T-helper 17 cell (primary cell): Measurements from ENCODE around the gene EFS. TPM values are rescaled to one million over a fixed set of nuclear protein-coding genes. Genes with fewer than 3 reads are reported as not detected.

Experiments used
- ATAC-seq: fragments of 150-1000 bp; cut with Tn5 transposase; 2 replicates; pipeline ENCODE4 v1.10.0; 2021; ENCODE audit warnings: mild to moderate bottlenecking, moderate library complexity
- DNase-seq, 3 donors: peaks; one replicate each; pipeline versions ENCODE4 v3.0.0 to v3.0.0-alpha.2; 2020 to 2021
- H3K9me3 ChIP-seq: one replicate; pipeline ENCODE4 v1.7.0; 2013; ENCODE audit warnings: low read length, mild to moderate bottlenecking; ENCODE audit not compliant: control insufficient read depth, poor library complexity, severe bottlenecking
- H3K27ac Mint-ChIP-seq: one replicate; pipeline ENCODE4 v1.8.0; 2022; ENCODE audit warnings: mild to moderate bottlenecking, moderate library complexity, mixed read lengths
- H3K27me3 Mint-ChIP-seq: one replicate; pipeline ENCODE4 v1.8.0; 2022; ENCODE audit warnings: mixed read lengths
- H3K36me3 Mint-ChIP-seq: one replicate; pipeline ENCODE4 v1.8.0; 2022; ENCODE audit warnings: low read depth, mixed read lengths
- H3K4me1 Mint-ChIP-seq: one replicate; pipeline ENCODE4 v1.8.0; 2022; ENCODE audit warnings: mild to moderate bottlenecking, mixed read lengths
- H3K4me3 Mint-ChIP-seq: one replicate; pipeline ENCODE4 v1.8.0; 2022; ENCODE audit warnings: mild to moderate bottlenecking, moderate library complexity, mixed read lengths
- total RNA-seq, 4 donors: library from RNA in 2 of 4; stranded (reverse) in 2 of 4; gene quantifications; one replicate each; pipeline ENCODE4 v1.2.3 and lab custom pipeline; 2022 to 2026

EFS gene
- total RNA-seq, 2 donors from 2014 or later = not detected

GRCh38 chr14:23380197-23380914 is 15.4 kb upstream of the EFS start:
- Mint-ChIP-seq H3K36me3 (no peaks in the 10 kb centered on the region), H3K4me1 (no peaks in the 10 kb centered on the region), H3K27me3 (peaks cover 49% of the 10 kb centered on the region), H3K4me3 (no peak overlapping the region), H3K27ac (no peak overlapping the region)
- no peaks in the 10 kb centered on the region for H3K9me3 ChIP-seq
- no peak for DNase-seq
- ATAC-seq = peak; percentile 27

- ATAC-seq = peak; percentile 93
- DNase-seq = peak; percentile 40 to 63 (median 51)
- H3K9me3 ChIP-seq = no peaks in the 10 kb centered on the region
- H3K4me1 Mint-ChIP-seq = no peaks in the 10 kb centered on the region
- no peak overlapping the region for H3K4me3 Mint-ChIP-seq
- peaks cover 47% of the 10 kb centered on the region for H3K27me3 Mint-ChIP-seq
- H3K27ac Mint-ChIP-seq = no peak overlapping the region
- H3K36me3 Mint-ChIP-seq = no peaks in the 10 kb centered on the region
Measured at GRCh38 chr14:23379366-23380196, 14.6 kb upstream of the EFS start.

GRCh38 chr14:23378612-23379220 is 13.7 kb upstream of the EFS start:
- Mint-ChIP-seq H3K4me1 (no peaks in the 10 kb centered on the region), H3K27ac (no peak overlapping the region), H3K36me3 (no peaks in the 10 kb centered on the region), H3K27me3 (peaks cover 44% of the 10 kb centered on the region), H3K4me3 (no peak overlapping the region)
- ATAC-seq = no peak
- no peaks in the 10 kb centered on the region for H3K9me3 ChIP-seq
- DNase-seq = no peak

GRCh38 chr14:23377573-23378563 is 12.9 kb upstream of the EFS start:
- no peak for ATAC-seq
- no peak for DNase-seq
- H3K4me3 Mint-ChIP-seq = no peak overlapping the region
- H3K36me3 Mint-ChIP-seq = no peaks in the 10 kb centered on the region
- H3K4me1 Mint-ChIP-seq = no peaks in the 10 kb centered on the region
- peaks cover 42% of the 10 kb centered on the region for H3K27me3 Mint-ChIP-seq
- H3K27ac Mint-ChIP-seq = no peak overlapping the region
- H3K9me3 ChIP-seq = no peaks in the 10 kb centered on the region

- no peak overlapping the region for H3K4me3 Mint-ChIP-seq
- no peaks in the 10 kb centered on the region for H3K9me3 ChIP-seq
- no peaks in the 10 kb centered on the region for H3K36me3 Mint-ChIP-seq
- no peak for DNase-seq
- H3K27me3 Mint-ChIP-seq = peaks cover 37% of the 10 kb centered on the region
- no peak for ATAC-seq
- H3K27ac Mint-ChIP-seq = no peak overlapping the region
- H3K4me1 Mint-ChIP-seq = no peaks in the 10 kb centered on the region
Measured at GRCh38 chr14:23377198-23377550, 12.2 kb upstream of the EFS start.

GRCh38 chr14:23376482-23377197 is 11.7 kb upstream of the EFS start, which contains the start of gene CMTM5:
TSS of gene CMTM5 (plus strand) at chr14:23377046. CDS start at chr14:23377252, 206 bp downstream.
- H3K9me3 ChIP-seq = no peaks in the 10 kb centered on the region
- no peak for ATAC-seq
- peaks cover under 1% of the 10 kb centered on the region for H3K36me3 Mint-ChIP-seq
- peaks cover 33% of the 10 kb centered on the region for H3K27me3 Mint-ChIP-seq
- no peak for DNase-seq
- H3K4me1 Mint-ChIP-seq = no peaks in the 10 kb centered on the region
- H3K4me3 Mint-ChIP-seq = no peak within 1 kb of the TSS
- no peak within 1 kb of the TSS for H3K27ac Mint-ChIP-seq

- Mint-ChIP-seq H3K36me3 (peaks cover 3% of the 10 kb centered on the region), H3K27me3 (peaks cover 34% of the 10 kb centered on the region)
- no peak for DNase-seq
Measured at GRCh38 chr14:23375527-23376251, 10.7 kb upstream of the EFS start.

GRCh38 chr14:23373041-23373440 is 8.1 kb upstream of the EFS start:
- no peaks in the 10 kb centered on the region for H3K9me3 ChIP-seq
- Mint-ChIP-seq H3K4me1 (peaks cover 4% of the 10 kb centered on the region), H3K36me3 (peaks cover 6% of the 10 kb centered on the region), H3K27me3 (peaks cover 39% of the 10 kb centered on the region), H3K4me3 (no peak overlapping the region), H3K27ac (no peak overlapping the region)
- no peak for ATAC-seq
- DNase-seq = no peak

More at GRCh38 chr14:23375527-23376251, 10.7 kb upstream of the EFS start:
- no peaks in the 10 kb centered on the region for H3K4me1 Mint-ChIP-seq
- no peak overlapping the region for H3K4me3 Mint-ChIP-seq
- ATAC-seq = no peak
- no peaks in the 10 kb centered on the region for H3K9me3 ChIP-seq
- H3K27ac Mint-ChIP-seq = no peak overlapping the region

- H3K36me3 Mint-ChIP-seq = peaks cover 6% of the 10 kb centered on the region
- no peak for DNase-seq
Measured at GRCh38 chr14:23372509-23372908, 7.5 kb upstream of the EFS start, which contains the start of gene IL25. TSS of gene IL25 (plus strand) at chr14:23372809.

GRCh38 chr14:23371865-23372264 is 6.9 kb upstream of the EFS start:
- Mint-ChIP-seq H3K4me1 (peaks cover 6% of the 10 kb centered on the region), H3K27me3 (peaks cover 42% of the 10 kb centered on the region), H3K36me3 (peaks cover 6% of the 10 kb centered on the region), H3K4me3 (no peak overlapping the region), H3K27ac (no peak overlapping the region)
- ATAC-seq = no peak
- no peak for DNase-seq
- H3K9me3 ChIP-seq = no peaks in the 10 kb centered on the region

More at GRCh38 chr14:23372509-23372908, 7.5 kb upstream of the EFS start, which contains the start of gene IL25:
- H3K4me3 Mint-ChIP-seq = no peak within 1 kb of the TSS
- H3K9me3 ChIP-seq = no peaks in the 10 kb centered on the region
- H3K27me3 Mint-ChIP-seq = peaks cover 42% of the 10 kb centered on the region
- no peak within 1 kb of the TSS for H3K27ac Mint-ChIP-seq
- peaks cover 4% of the 10 kb centered on the region for H3K4me1 Mint-ChIP-seq
- ATAC-seq = no peak

- peaks cover 7% of the 10 kb centered on the region for H3K4me1 Mint-ChIP-seq
- DNase-seq (no peak), ATAC-seq (no peak)
- no peaks in the 10 kb centered on the region for H3K9me3 ChIP-seq
- H3K4me3 Mint-ChIP-seq = no peak overlapping the region
- peaks cover 6% of the 10 kb centered on the region for H3K36me3 Mint-ChIP-seq
- peaks cover 44% of the 10 kb centered on the region for H3K27me3 Mint-ChIP-seq
- H3K27ac Mint-ChIP-seq = no peak overlapping the region
Measured at GRCh38 chr14:23370221-23370620, 5.2 kb upstream of the EFS start.
